Measurements from ENCODE around the gene CSTB. TPM values are rescaled to one million over a fixed set of nuclear protein-coding genes. Genes with fewer than 3 reads are reported as not detected.

CSTB gene
- total RNA-seq, 1 donor from 2014 or later, result 7.7 TPM

DNA sequence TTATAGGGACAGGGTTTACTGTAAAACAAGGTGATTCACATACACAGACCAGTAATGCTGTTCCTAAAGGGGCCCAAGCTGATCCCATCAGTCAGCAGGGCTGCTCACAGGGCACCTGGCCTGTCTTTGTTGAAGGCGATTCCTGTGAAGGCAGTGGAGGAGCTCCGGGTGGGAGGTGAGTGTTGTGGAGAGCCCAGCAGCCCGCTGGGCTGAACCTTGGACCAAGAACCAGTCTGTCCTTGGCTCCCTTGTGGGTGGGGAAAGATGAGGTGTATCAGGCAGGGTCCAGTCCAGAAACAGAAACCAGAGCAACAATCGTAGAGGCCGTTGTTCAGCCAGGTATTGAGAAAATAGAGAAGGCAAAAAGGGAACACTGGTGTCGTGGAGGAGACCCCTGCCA lies 44.6 kb downstream of the CSTB start:
- no peak for DNase-seq (ENCODE audit: low spot score)

- peak; percentile 99 for DNase-seq (ENCODE audit: low spot score)
Measured at GRCh38 chr21:43728467-43729390, 47.4 kb downstream of the CSTB start.

DNA sequence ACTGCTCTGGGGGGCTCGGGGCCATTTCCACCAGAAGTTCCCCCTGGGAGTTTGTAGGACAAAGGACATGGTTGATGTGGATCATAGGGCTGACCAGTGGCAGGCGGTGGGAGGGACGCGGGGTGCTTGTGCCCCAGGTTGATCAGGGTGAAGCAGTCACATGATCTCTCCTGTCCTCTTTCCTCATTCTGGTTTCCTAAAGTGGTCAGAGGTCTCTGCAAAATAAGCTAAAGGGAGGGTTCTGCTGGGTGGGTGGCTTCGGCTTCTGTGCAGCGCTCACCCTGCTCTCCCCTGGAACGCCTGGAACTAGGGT lies 48.0 kb downstream of the CSTB start:
- no peak for DNase-seq (ENCODE audit: low spot score)

- no peak for DNase-seq (ENCODE audit: low spot score)
Measured at GRCh38 chr21:43727519-43728153, 48.5 kb downstream of the CSTB start.

DNA sequence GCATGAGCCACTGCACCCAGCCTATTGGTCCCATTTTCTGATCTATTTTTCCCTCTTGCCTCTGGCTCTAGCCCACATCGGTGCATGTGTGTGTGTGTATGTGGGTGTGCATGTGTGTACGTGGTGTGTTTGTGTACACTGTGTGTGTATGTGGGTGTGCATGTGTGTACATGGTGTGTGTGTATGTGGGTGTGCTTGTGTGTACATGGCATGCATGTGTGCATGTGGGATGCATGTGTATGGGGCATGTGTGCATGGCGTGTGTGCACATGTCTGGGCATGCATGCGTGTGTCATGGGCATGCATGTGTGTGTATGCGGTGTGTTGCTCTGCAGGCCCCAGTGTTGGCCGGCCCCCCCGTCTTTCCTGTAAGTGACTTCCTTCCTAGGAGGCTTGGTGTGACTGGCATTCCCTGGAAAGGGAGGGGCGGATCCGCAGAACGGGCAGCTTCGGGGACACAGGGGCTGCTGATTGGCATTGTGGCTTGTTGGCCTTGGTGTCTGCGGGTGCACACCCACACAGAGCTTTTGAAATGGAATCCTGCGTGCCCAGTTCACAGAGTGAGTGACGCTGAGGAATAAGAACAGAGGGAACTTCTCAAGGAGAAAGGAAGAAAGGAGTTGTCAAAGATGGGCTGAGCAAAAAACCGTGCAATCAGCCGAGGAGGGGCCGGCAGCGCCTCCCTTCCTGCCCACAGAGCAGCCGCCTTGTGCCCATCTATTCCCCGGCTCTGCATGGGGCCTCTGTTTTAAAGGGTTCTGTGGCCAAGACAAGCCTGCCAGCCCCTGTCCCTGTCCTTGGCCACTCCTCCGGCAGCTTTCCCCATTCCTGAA lies 49.2 kb downstream of the CSTB start:
- DNase-seq (ENCODE audit: low spot score), result no peak

Other genes starting within 250 kb of the CSTB start
- 11.8 TPM for gene HSF2BP, start 116.8 kb downstream of the CSTB start, total RNA-seq (ENCODE audit: insufficient read depth, low replicate concordance)
- 16.1 TPM for gene RRP1B, start 116.7 kb downstream of the CSTB start, total RNA-seq (ENCODE audit: insufficient read depth, low replicate concordance)
- 34.2 TPM for gene PDXK, start 57.2 kb downstream of the CSTB start, total RNA-seq (ENCODE audit: insufficient read depth, low replicate concordance)
- gene RRP1, start 13.3 kb upstream of the CSTB start, total RNA-seq (ENCODE audit: insufficient read depth, low replicate concordance), result 12.3 TPM
- gene AGPAT3, start 88.9 kb upstream of the CSTB start, total RNA-seq (ENCODE audit: insufficient read depth, low replicate concordance), result 33.9 TPM
- gene TRAPPC10, start 236.0 kb upstream of the CSTB start, total RNA-seq (ENCODE audit: insufficient read depth, low replicate concordance), result 18.5 TPM

Data from umbilical cord (tissue), 2 donors.